ENCODE data around the gene OSBP2.

The OSBP2 gene

GRCh38 chr22:30813936-30814335, 119.3 kb downstream of the OSBP2 start:
- no peak for TF ChIP-seq CTCF (IDR thresholded peaks at IDR 0.05; ENCODE audit: low read depth, low read length, poor library complexity, severe bottlenecking)
- TF ChIP-seq EZH2phosphoT487 (IDR thresholded peaks at IDR 0.05; ENCODE audit: borderline replicate concordance, low read length) = no peak
- Histone ChIP-seq H3K4me1 (ENCODE audit: control insufficient read depth, low read length) (no peaks in the 10 kb centered on the region), H3F3A (ENCODE audit: control insufficient read depth, insufficient read depth) (no peaks in the 10 kb centered on the region), H3K9me2 (replicated peaks; ENCODE audit: control insufficient read depth, low read length) (no peaks in the 10 kb centered on the region), H3K27ac (ENCODE audit: low read depth, low read length) (no peak overlapping the region), H3K4me2 (ENCODE audit: low read length) (no peak overlapping the region), H4K20me1 (ENCODE audit: control insufficient read depth, insufficient read depth, low read depth, low read length) (no peaks in the 10 kb centered on the region), H3K9me3 (ENCODE audit: control insufficient read depth, insufficient read depth, low read length) (no peaks in the 10 kb centered on the region), H3K4me3 (ENCODE audit: low read length) (no peak overlapping the region), H3K79me2 (ENCODE audit: control insufficient read depth, low read length) (no peaks in the 10 kb centered on the region), H3K36me3 (ENCODE audit: control insufficient read depth, low read length) (no peaks in the 10 kb centered on the region), H3K27me3 (ENCODE audit: control insufficient read depth, low read length) (no peaks in the 10 kb centered on the region)

- TF ChIP-seq CTCF (IDR thresholded peaks at IDR 0.05; ENCODE audit: low read depth, low read length, poor library complexity, severe bottlenecking) (no peak), EZH2phosphoT487 (IDR thresholded peaks at IDR 0.05; ENCODE audit: borderline replicate concordance, low read length) (no peak)
- H3K4me2 ChIP-seq (ENCODE audit: low read length) = no peak overlapping the region
- H3F3A ChIP-seq (ENCODE audit: control insufficient read depth, insufficient read depth) = no peaks in the 10 kb centered on the region
- no peaks in the 10 kb centered on the region for H3K27me3 ChIP-seq (ENCODE audit: control insufficient read depth, low read length)
- no peaks in the 10 kb centered on the region for H3K9me2 ChIP-seq (replicated peaks; ENCODE audit: control insufficient read depth, low read length)
- H3K4me1 ChIP-seq (ENCODE audit: control insufficient read depth, low read length) = no peaks in the 10 kb centered on the region
- no peaks in the 10 kb centered on the region for H3K9me3 ChIP-seq (ENCODE audit: control insufficient read depth, insufficient read depth, low read length)
- no peak overlapping the region for H3K27ac ChIP-seq (ENCODE audit: low read depth, low read length)
- no peak overlapping the region for H3K4me3 ChIP-seq (ENCODE audit: low read length)
- H4K20me1 ChIP-seq (ENCODE audit: control insufficient read depth, insufficient read depth, low read depth, low read length) = no peaks in the 10 kb centered on the region
- H3K79me2 ChIP-seq (ENCODE audit: control insufficient read depth, low read length) = no peaks in the 10 kb centered on the region
- H3K36me3 ChIP-seq (ENCODE audit: control insufficient read depth, low read length) = no peaks in the 10 kb centered on the region
Observed at GRCh38 chr22:30816413-30816812, 121.7 kb downstream of the OSBP2 start.

GRCh38 chr22:30821381-30821780, 126.7 kb downstream of the OSBP2 start:
- Histone ChIP-seq H3K27me3 (ENCODE audit: control insufficient read depth, low read length) (no peaks in the 10 kb centered on the region), H3K9me2 (replicated peaks; ENCODE audit: control insufficient read depth, low read length) (no peaks in the 10 kb centered on the region), H3K4me1 (ENCODE audit: control insufficient read depth, low read length) (no peaks in the 10 kb centered on the region), H3K9me3 (ENCODE audit: control insufficient read depth, insufficient read depth, low read length) (no peaks in the 10 kb centered on the region), H3K36me3 (ENCODE audit: control insufficient read depth, low read length) (no peaks in the 10 kb centered on the region), H4K20me1 (ENCODE audit: control insufficient read depth, insufficient read depth, low read depth, low read length) (no peaks in the 10 kb centered on the region), H3F3A (ENCODE audit: control insufficient read depth, insufficient read depth) (no peaks in the 10 kb centered on the region), H3K4me2 (ENCODE audit: low read length) (no peak overlapping the region), H3K27ac (ENCODE audit: low read depth, low read length) (no peak overlapping the region), H3K79me2 (ENCODE audit: control insufficient read depth, low read length) (no peaks in the 10 kb centered on the region), H3K4me3 (ENCODE audit: low read length) (no peak overlapping the region)
- TF ChIP-seq CTCF (IDR thresholded peaks at IDR 0.05; ENCODE audit: low read depth, low read length, poor library complexity, severe bottlenecking) (no peak), EZH2phosphoT487 (IDR thresholded peaks at IDR 0.05; ENCODE audit: borderline replicate concordance, low read length) (no peak)

- H3K4me3 ChIP-seq (ENCODE audit: low read length) = no peak overlapping the region
- no peaks in the 10 kb centered on the region for H3K27me3 ChIP-seq (ENCODE audit: control insufficient read depth, low read length)
- TF ChIP-seq CTCF (IDR thresholded peaks at IDR 0.05; ENCODE audit: low read depth, low read length, poor library complexity, severe bottlenecking) (no peak), EZH2phosphoT487 (IDR thresholded peaks at IDR 0.05; ENCODE audit: borderline replicate concordance, low read length) (no peak)
- H3K36me3 ChIP-seq (ENCODE audit: control insufficient read depth, low read length) = no peaks in the 10 kb centered on the region
- no peak overlapping the region for H3K4me2 ChIP-seq (ENCODE audit: low read length)
- H3F3A ChIP-seq (ENCODE audit: control insufficient read depth, insufficient read depth) = no peaks in the 10 kb centered on the region
- no peaks in the 10 kb centered on the region for H3K4me1 ChIP-seq (ENCODE audit: control insufficient read depth, low read length)
- no peaks in the 10 kb centered on the region for H3K79me2 ChIP-seq (ENCODE audit: control insufficient read depth, low read length)
- no peaks in the 10 kb centered on the region for H4K20me1 ChIP-seq (ENCODE audit: control insufficient read depth, insufficient read depth, low read depth, low read length)
- no peaks in the 10 kb centered on the region for H3K9me2 ChIP-seq (replicated peaks; ENCODE audit: control insufficient read depth, low read length)
- no peaks in the 10 kb centered on the region for H3K9me3 ChIP-seq (ENCODE audit: control insufficient read depth, insufficient read depth, low read length)
- no peak overlapping the region for H3K27ac ChIP-seq (ENCODE audit: low read depth, low read length)
Observed at GRCh38 chr22:30821863-30822215, 127.2 kb downstream of the OSBP2 start.
